Neural cell (in vitro differentiated cells): ENCODE data around the gene DPEP2. TPM values are rescaled to one million over a fixed set of nuclear protein-coding genes. Genes with fewer than 3 reads are reported as not detected.

Experiments
- H2AFZ ChIP-seq: fragments of 200-600, 300-800 bp; sonication (generic), shearing (Covaris generic); 2 replicates; pipeline ENCODE4 v1.6.0; 2014; ENCODE audit warnings: low read depth, mild to moderate bottlenecking, antibody characterized with exemption, low read length, moderate library complexity
- H3F3A ChIP-seq: fragments of 200-600 bp; shearing (Covaris generic); 2 replicates; pipeline ENCODE4 v1.6.1; 2016; ENCODE audit warnings: mild to moderate bottlenecking, moderate library complexity, mixed read lengths, antibody characterized with exemption, low read length; ENCODE audit not compliant: insufficient read depth, poor library complexity, severe bottlenecking
- H3K27ac ChIP-seq: fragments of 200-600, 300-800 bp; sonication (generic), shearing (Covaris generic); 2 replicates; pipeline ENCODE4 v1.5.1; 2014; ENCODE audit warnings: mild to moderate bottlenecking, low read length, moderate library complexity
- H3K27me3 ChIP-seq: fragments of 300-800, 200-600 bp; sonication (generic), shearing (Covaris generic); 2 replicates; pipeline ENCODE4 v1.6.0; 2014; ENCODE audit warnings: mild to moderate bottlenecking, low read depth, low read length, moderate library complexity; ENCODE audit not compliant: insufficient read depth
- H3K36me3 ChIP-seq: fragments of 300-800, 200-600 bp; sonication (generic), shearing (Covaris generic); 2 replicates; pipeline ENCODE4 v1.5.1; 2014; ENCODE audit warnings: mild to moderate bottlenecking, antibody characterized with exemption, low read length, moderate library complexity; ENCODE audit not compliant: insufficient read depth
- H3K4me2 ChIP-seq: fragments of 300-800, 200-600 bp; sonication (generic), shearing (Covaris generic); 2 replicates; pipeline ENCODE4 v1.6.0; 2014; ENCODE audit warnings: mild to moderate bottlenecking, low read length
- H3K4me3 ChIP-seq: fragments of 300-800, 200-600 bp; sonication (generic), shearing (Covaris generic); 2 replicates; pipeline ENCODE4 v1.5.1; 2014; ENCODE audit warnings: mild to moderate bottlenecking, low read length, moderate library complexity
- H3K79me2 ChIP-seq: fragments of 200-600 bp; shearing (Covaris generic); replicated peaks from 2 replicates; pipeline ENCODE4 v1.6.0; 2014; ENCODE audit warnings: mild to moderate bottlenecking, low read length, moderate library complexity; ENCODE audit not compliant: insufficient read depth
- H3K9ac ChIP-seq: fragments of 300-800, 200-600 bp; sonication (generic), shearing (Covaris generic); 2 replicates; pipeline ENCODE4 v1.6.1; 2016; ENCODE audit warnings: mild to moderate bottlenecking, low read length, mixed read lengths
- H3K9me2 ChIP-seq: fragments of 200-600 bp; shearing (Covaris generic); 2 replicates; pipeline ENCODE4 v1.6.1; 2016; ENCODE audit warnings: mild to moderate bottlenecking, low read length, mixed read lengths; ENCODE audit not compliant: insufficient read depth
- H3K9me3 ChIP-seq: fragments of 200-600, 300-800 bp; sonication (generic), shearing (Covaris generic); 2 replicates; pipeline ENCODE4 v1.6.1; 2016; ENCODE audit warnings: mild to moderate bottlenecking, mixed run types, low read length, moderate library complexity, mixed read lengths
- H4K20me1 ChIP-seq: fragments of 200-600 bp; shearing (Covaris generic); 2 replicates; pipeline ENCODE4 v1.6.1; 2016; ENCODE audit warnings: mild to moderate bottlenecking, mixed run types; ENCODE audit not compliant: insufficient read depth
- CTCF ChIP-seq: fragments of 450-650 bp; IDR thresholded peaks from 2 replicates; pipeline ENCODE4 v1.5.1; 2014; ENCODE audit warnings: antibody characterized with exemption, mild to moderate bottlenecking, moderate library complexity; ENCODE audit not compliant: poor library complexity, severe bottlenecking
- EP300 ChIP-seq: fragments of 450-650 bp; conservative IDR thresholded peaks from 2 replicates; pipeline ENCODE4 v1.6.1; 2014; ENCODE audit warnings: antibody characterized with exemption, mild to moderate bottlenecking, moderate library complexity; ENCODE audit not compliant: poor library complexity, severe bottlenecking
- EZH2 ChIP-seq: fragments of 200-600, 300-800 bp; shearing (Covaris generic), sonication (generic); IDR thresholded peaks from 2 replicates; pipeline ENCODE4 v1.6.1; 2014; ENCODE audit warnings: antibody characterized with exemption, low read length, borderline replicate concordance, mild to moderate bottlenecking; ENCODE audit not compliant: insufficient read depth, poor library complexity, severe bottlenecking
- MXI1 ChIP-seq: fragments of 450-650 bp; conservative IDR thresholded peaks from 2 replicates; pipeline ENCODE4 v1.6.1; 2014; ENCODE audit warnings: antibody characterized with exemption, mild to moderate bottlenecking; ENCODE audit not compliant: poor library complexity, severe bottlenecking
- POLR2AphosphoS5 ChIP-seq: IDR thresholded peaks from 2 replicates; pipeline ENCODE4 v1.6.1; 2012
- RAD21 ChIP-seq: fragments of 450-650 bp; conservative IDR thresholded peaks from 2 replicates; pipeline ENCODE4 v1.6.1; 2014; ENCODE audit warnings: antibody characterized with exemption, mild to moderate bottlenecking, moderate library complexity
- SMC3 ChIP-seq: fragments of 450-650 bp; conservative IDR thresholded peaks from 2 replicates; pipeline ENCODE4 v1.6.1; 2014; ENCODE audit warnings: antibody characterized with exemption, mild to moderate bottlenecking, moderate library complexity; ENCODE audit not compliant: poor library complexity
- TAF1 ChIP-seq: IDR thresholded peaks from 2 replicates; pipeline ENCODE4 v1.6.1; 2012; ENCODE audit warnings: low read depth
- polyA plus RNA-seq: library from polyadenylated mRNA; depleted of rRNA; stranded (reverse); fragments of >200 nt; gene quantifications from 2 replicates; pipeline ENCODE4 v1.2.3, GENCODE V29; 2014
- TF ChIP-seq, protein P1 (sequence below): IDR thresholded peaks from 2 replicates; pipeline ENCODE4 v1.6.1; 2012; ENCODE audit warnings: borderline replicate concordance

The DPEP2 gene
- polyA plus RNA-seq, 1 donor from 2014 or later, result not detected

DNA sequence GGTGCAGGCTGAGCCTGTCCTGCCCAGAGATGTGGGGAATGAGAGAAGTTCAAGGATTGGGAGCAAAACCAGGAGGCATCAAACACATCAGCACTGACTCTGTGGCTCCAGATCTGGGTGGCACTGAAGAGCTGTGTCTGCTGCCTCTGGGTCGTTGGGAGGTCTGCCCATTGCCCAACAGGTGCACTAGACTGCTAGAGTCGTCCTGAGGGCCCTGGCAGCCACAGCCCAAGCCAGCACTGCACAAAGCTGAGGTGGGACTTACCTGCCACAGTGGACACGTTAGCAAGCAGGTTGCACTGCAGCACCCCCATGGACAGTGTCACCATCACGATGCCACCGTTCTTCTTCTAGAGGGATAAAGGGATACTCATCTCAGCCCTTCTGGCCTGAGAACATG lies 22.3 kb downstream of the DPEP2 start:
- H3K4me2 ChIP-seq, result no peak overlapping the region
- no peaks in the 10 kb centered on the region for H3K9me3 ChIP-seq
- no peak overlapping the region for H2AFZ ChIP-seq
- no peak overlapping the region for H3K9ac ChIP-seq
- no peaks in the 10 kb centered on the region for H4K20me1 ChIP-seq
- TF ChIP-seq RAD21, result no peak
- TF ChIP-seq, protein P1, sequence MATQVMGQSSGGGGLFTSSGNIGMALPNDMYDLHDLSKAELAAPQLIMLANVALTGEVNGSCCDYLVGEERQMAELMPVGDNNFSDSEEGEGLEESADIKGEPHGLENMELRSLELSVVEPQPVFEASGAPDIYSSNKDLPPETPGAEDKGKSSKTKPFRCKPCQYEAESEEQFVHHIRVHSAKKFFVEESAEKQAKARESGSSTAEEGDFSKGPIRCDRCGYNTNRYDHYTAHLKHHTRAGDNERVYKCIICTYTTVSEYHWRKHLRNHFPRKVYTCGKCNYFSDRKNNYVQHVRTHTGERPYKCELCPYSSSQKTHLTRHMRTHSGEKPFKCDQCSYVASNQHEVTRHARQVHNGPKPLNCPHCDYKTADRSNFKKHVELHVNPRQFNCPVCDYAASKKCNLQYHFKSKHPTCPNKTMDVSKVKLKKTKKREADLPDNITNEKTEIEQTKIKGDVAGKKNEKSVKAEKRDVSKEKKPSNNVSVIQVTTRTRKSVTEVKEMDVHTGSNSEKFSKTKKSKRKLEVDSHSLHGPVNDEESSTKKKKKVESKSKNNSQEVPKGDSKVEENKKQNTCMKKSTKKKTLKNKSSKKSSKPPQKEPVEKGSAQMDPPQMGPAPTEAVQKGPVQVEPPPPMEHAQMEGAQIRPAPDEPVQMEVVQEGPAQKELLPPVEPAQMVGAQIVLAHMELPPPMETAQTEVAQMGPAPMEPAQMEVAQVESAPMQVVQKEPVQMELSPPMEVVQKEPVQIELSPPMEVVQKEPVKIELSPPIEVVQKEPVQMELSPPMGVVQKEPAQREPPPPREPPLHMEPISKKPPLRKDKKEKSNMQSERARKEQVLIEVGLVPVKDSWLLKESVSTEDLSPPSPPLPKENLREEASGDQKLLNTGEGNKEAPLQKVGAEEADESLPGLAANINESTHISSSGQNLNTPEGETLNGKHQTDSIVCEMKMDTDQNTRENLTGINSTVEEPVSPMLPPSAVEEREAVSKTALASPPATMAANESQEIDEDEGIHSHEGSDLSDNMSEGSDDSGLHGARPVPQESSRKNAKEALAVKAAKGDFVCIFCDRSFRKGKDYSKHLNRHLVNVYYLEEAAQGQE, result no peak
- TF ChIP-seq SMC3, result no peak
- TF ChIP-seq EZH2, result no peak
- TF ChIP-seq MXI1, result no peak
- TF ChIP-seq TAF1, result no peak
- no peak for TF ChIP-seq EP300
- no peak for TF ChIP-seq CTCF
- no peak for TF ChIP-seq POLR2AphosphoS5
- no peak overlapping the region for H3K27ac ChIP-seq
- H3K4me3 ChIP-seq, result no peak overlapping the region
- no peaks in the 10 kb centered on the region for H3F3A ChIP-seq
- H3K9me2 ChIP-seq, result no peaks in the 10 kb centered on the region
- no peaks in the 10 kb centered on the region for H3K36me3 ChIP-seq
- no peaks in the 10 kb centered on the region for H3K79me2 ChIP-seq
- no peaks in the 10 kb centered on the region for H3K27me3 ChIP-seq

GRCh38 chr16:67976205-67976604 lies 23.1 kb downstream of the DPEP2 start:
- Histone ChIP-seq H3K9ac (no peak overlapping the region), H3K4me2 (no peak overlapping the region), H3K36me3 (no peaks in the 10 kb centered on the region), H3K27ac (no peak overlapping the region), H2AFZ (no peak overlapping the region), H3K79me2 (no peaks in the 10 kb centered on the region), H3F3A (no peaks in the 10 kb centered on the region), H3K9me3 (no peaks in the 10 kb centered on the region), H4K20me1 (no peaks in the 10 kb centered on the region), H3K27me3 (no peaks in the 10 kb centered on the region), H3K4me3 (no peak overlapping the region), H3K9me2 (no peaks in the 10 kb centered on the region)
- TF ChIP-seq POLR2AphosphoS5, result no peak
- TF ChIP-seq TAF1, result no peak
- TF ChIP-seq RAD21, result no peak
- TF ChIP-seq EZH2, result no peak
- no peak for TF ChIP-seq EP300
- TF ChIP-seq CTCF, result no peak
- TF ChIP-seq, protein P1, result no peak
- no peak for TF ChIP-seq SMC3
